Measurements from ENCODE around the gene PIK3CA.
A peak's percentile ranks its signal among the peaks of the same experiment; 100 is the strongest.
"Not testable (repeated sequence)": the region's sequence is repeated elsewhere in the genome, so short reads cannot be mapped to it uniquely, and the experiment has no call there.

Gene PIK3CA

DNA sequence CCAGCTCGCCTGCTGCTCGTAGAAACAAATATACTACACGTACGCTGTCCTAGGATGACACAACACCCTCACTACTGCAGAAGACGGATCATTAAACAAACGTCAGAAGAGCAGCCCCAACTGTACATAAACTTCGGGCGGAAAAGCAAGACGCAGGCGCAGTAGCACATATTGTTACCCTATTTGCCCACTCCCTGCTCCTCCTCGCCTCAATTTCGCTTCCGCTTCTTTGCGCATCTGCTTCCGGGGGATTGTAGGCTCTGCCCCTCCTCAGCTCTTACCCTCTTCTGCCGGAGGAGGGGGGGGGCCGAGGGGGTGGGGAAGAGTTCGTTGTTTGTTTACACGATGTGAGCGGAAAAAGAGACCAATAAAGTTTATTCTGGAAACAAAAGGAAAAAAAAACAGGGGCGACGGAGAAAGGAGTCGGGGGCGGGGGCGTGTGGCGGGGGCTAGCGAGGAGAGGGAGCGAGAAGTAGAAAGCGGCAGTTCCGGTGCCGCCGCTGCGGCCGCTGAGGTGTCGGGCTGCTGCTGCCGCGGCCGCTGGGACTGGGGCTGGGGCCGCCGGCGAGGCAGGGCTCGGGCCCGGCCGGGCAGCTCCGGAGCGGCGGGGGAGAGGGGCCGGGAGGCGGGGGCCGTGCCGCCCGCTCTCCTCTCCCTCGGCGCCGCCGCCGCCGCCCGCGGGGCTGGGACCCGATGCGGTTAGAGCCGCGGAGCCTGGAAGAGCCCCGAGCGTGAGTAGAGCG, at the start of gene PIK3CA:
PIK3CA (plus strand) TSS at position 485 of the 743 bp plus-strand sequence. CDS start 50,469 bp downstream, outside the sequence.
- peak; percentile 82 for DNase-seq

DNA sequence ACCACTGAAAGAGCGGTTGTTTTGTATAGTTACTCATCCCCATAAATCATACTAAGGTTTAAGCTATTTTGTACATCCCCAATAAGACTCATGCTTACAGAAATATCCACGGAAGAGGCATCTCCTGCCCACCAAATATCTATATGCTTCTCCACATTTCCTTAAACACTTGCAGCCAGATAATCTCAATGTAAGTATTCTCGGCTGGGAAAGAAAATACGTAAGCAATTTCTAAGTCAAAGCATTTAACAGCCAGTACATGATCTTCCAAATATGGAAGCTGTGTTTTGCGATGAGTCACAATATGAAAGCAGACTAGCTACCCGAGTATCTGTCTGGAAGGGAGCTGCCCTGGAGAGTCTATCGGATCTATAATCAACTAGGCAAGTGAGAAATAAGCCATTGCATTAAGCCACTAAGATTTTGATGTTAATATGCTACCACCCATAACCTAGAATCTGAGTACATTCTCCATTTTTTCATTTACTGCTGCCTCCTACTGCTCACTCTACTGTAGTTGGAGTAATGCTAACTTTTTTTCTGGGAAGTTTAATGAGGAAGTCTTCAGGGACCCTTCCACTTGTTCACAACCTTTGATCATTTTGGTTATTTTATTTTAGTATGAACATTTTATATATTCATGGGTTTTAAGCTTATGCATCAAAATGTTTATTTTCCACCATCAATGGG, 49.6 kb upstream of the PIK3CA start:
- no peak for DNase-seq

DNA sequence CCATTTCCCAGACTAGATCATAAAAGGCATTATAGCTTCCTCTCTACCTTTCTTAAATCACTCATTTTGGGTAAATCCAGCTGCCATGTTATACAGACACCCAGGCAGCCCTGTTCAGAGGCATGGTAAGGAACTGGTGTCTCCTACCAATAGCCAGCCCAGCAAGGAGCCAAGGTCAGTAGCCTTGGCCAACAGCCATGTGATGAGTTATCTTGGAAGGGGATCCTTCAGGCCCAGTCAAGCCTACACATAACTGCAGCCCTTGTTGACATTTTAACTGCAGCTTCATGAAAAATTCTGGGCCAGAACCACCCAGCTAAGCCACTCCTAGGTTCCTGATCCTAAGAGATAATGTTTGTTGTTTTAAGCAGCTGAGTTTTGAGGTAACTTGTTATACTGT, 47.5 kb upstream of the PIK3CA start:
- no peak for DNase-seq

DNA sequence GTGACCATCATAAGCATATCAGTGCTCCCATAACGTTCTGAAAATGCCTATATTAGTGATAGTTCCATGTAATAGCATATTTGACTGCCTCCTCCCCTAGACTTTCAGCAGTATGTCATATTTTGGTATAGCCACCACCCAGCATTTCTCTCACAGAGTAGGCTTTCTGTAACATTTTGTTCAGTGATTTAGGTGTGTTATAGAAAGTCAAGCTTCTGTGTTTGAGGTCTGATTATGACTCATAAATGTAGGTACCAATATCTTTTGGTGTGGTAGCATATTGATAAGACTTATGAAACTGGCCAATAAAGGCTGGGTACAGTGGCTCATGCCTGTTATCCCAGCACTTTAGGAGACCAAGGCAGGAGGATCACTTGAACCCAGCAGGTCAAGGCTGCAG, 42.3 kb upstream of the PIK3CA start:
- no peak for DNase-seq

DNA sequence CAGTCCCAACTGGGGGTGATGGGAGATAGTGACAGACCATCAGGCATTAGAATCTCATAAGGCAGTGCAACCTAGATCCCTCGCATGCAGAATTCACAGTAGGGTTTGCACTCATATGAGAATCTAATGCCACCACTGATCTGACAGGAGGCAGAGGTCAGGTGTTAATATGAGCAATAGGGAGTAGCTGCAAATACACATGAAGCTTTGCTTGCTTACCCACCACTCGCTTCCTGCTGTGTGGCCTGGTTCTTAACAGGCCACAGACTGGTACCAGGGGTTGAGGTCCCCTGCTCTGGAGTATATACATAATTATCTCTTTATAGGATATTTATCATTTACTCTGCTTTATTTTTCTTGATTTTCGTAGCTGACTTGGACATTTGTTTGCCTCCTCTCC, 40.5 kb upstream of the PIK3CA start:
- no peak for DNase-seq

DNA sequence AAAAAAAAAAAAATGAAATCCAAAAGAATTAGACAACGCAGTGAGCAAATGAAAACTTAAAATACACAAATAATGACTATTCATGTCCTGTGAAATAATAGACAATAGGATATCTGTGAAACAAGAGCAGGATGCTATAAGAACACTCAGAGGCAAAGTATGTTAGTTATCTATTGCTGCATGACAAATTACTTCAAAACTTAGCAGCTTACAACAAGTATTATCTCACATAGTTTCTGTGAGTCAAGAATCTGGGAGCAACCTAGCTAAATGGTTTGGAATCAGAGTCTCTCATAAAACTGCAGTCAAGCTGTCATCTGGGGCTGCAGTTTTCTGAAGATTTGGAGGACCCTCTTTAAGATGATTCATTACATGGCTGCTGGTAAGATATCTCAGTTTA, 40.1 kb upstream of the PIK3CA start:
- no peak for DNase-seq

DNA sequence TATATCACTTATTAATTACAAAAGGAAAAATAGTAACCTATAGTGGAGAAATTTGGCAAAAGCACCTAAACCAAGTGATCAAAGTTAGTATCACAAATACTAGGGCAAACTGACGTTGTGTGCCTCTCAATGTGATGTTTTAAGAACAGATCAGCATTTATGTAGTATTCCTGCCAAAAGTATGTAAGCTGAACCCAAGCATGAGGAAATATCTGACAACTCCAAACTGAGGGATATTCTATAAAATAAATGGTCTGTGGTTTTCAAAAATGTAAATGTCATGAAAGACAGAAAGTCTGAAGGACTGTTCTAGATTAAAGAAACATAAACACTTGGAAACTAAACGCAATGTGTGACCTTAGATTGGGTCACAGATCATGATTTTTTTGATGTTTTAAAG, 34.3 kb upstream of the PIK3CA start:
- DNase-seq, result no peak

DNA sequence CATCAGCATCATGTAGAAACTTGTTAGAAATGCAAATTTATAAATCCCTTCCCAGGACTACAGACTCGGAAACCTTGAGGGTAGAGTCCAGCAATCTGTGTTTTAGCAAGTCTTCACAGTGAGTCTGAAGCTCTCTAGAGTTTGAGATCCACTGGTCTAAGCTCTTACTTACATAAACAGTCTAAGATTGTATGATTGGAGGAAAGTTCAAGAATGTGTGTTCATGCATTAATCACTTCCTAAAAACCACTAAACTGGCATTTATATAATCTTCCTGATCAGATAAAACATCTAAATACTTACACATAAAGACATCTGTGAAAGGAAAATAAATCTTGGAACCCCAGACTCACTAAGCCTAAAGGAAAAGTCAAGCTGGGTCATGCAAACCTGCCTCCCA, 32.7 kb upstream of the PIK3CA start:
- DNase-seq, result not testable (repeated sequence)

DNA sequence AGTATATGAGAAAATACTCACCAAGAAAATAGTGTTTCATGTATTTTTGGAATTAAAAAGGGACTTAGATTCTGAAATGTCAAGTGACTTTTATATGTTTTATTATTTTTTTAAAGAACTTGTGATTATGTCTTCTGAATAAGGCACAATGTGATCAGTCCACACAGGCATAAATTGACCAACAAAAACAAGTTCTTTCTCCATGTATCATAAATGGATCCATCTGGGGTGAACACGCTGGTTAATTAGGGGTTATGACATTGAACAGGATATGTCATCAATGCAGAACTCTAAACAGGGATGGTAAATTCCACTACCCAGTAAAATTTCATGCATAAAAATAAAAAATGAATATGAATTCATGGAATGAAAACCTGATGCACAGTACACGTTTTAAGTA, 31.3 kb upstream of the PIK3CA start:
- DNase-seq, result no peak

DNA sequence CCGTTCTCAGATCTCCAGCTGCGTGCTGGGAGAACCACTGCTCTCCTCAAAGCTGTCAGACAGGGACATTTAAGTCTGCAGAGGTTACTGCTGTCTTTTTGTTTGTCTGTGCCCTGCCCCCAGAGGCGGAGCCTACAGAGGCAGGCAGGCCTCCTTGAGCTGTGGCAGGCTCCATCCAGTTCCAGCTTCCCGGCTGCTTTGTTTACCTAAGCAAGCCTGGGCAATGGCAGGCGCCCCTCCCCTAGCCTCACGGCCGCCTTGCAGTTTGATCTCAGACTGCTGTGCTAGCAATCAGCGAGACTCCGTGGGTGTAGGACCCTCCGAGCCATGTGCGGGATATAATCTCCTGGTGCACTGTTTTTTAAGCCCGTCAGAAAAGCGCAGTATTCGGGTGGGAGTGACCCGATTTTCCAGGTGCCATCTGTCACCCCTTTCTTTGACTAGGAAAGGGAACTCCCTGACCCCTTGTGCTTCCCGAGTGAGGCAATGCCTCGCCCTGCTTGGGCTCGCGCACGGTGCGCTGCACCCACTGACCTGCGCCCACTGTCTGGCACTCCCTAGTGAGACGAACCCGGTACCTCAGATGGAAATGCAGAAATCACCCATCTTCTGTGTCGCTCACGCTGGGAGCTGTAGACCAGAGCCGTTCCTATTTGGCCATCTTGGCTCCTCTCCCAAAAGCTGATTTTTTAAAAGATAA, 15.8 kb upstream of the PIK3CA start:
- not testable (repeated sequence) for DNase-seq

DNA sequence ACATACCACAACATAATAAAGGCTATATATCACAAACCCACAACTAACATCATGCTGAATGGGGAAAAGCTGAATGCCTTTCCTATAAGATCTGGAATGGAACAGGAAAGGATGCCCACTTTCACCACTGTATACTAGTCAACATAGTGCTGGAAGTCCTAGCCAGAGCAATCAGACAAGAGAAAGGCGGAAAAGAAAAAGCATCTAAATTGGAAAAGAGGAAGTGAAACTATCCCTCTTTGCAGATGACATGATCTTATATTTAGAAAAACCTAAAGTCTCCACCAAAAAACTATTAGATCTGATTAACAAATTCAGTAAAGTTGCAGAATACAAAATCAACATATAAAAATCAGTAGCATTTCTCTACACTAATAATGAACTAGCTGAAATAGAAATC, 14.6 kb upstream of the PIK3CA start:
- DNase-seq, result no peak

DNA sequence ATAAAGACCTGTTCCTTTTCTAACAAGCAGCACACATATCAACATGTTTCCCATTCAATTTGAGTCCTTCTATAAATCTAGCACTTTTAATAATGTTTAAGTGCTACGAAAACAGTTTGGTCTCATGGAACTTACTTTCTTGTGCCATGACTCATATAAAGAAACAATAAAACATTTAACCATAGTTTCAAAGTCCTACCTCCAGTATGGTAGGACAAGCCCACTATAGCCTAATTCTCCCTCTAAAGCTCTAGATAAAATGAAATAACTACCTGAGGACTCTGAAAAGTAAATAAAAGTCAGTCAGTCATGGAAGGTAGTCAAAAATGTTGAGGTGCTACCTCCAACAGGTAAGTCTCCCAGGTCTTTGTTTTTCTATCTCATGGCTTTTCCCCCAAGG, 12.0 kb upstream of the PIK3CA start:
- DNase-seq, result no peak

DNA sequence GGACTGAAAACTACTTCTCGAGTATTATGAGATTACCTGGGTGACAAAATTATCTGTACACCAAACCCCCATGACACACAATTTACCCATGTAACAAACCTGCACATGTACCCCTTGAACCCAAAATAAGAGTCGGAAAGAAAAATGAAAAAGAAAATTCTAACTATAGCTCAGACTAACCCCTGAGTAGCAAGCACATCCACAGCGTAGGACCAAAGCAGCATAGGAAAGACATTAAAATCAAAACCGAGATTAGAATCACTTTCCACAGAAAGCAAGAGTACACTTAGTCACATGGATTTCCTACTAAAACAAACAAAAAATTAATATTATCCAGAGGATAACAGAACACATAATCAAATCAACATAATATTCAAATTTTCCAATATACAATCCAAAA, 6.3 kb upstream of the PIK3CA start:
- DNase-seq, result no peak

DNA sequence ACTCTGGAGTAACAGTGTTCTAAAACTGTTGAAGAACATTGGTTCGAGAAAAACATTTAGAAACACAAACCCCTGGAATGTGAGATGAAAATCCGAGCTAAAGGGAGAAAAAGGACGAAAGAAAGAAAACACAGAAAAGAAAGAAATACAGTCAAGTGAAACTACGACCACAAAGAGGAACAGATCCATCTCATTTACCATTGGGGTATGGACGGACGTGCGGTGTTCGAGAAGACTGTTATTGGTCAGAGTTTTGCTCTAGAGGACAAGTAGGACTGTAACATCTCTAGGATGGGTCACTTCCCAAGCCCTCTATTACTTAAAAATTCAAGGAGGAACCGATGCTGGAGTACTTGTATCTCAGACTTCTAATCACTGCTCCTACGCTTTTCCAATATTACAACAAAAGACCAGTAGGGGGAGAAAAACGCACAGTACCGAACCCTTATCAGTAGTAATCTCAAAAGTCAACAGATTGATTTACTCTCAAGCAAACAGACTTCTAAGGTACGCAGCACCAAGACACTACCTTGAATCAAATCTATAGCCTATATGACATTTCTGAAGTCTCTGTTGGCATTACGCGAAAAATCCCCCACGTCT, 1.1 kb upstream of the PIK3CA start:
- DNase-seq, result no peak

DNA sequence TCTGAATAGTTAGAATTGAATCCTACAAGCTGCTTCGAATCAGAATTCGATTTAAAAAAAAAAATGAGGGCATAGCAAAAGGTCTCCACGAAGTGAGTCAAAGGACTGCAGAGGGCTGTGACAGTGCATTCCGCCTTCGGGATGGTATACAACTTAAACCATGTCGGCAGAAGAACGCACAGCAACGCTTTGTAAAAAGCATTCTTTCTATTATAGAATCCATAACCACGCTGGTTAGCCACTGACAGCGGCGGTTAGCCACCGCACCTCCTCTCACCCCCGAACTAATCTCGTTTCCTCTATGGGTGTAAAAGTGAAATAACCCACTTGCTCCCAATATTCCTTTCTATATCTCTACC, 664 bp upstream of the PIK3CA start:
- DNase-seq, result peak; percentile 74

DNA sequence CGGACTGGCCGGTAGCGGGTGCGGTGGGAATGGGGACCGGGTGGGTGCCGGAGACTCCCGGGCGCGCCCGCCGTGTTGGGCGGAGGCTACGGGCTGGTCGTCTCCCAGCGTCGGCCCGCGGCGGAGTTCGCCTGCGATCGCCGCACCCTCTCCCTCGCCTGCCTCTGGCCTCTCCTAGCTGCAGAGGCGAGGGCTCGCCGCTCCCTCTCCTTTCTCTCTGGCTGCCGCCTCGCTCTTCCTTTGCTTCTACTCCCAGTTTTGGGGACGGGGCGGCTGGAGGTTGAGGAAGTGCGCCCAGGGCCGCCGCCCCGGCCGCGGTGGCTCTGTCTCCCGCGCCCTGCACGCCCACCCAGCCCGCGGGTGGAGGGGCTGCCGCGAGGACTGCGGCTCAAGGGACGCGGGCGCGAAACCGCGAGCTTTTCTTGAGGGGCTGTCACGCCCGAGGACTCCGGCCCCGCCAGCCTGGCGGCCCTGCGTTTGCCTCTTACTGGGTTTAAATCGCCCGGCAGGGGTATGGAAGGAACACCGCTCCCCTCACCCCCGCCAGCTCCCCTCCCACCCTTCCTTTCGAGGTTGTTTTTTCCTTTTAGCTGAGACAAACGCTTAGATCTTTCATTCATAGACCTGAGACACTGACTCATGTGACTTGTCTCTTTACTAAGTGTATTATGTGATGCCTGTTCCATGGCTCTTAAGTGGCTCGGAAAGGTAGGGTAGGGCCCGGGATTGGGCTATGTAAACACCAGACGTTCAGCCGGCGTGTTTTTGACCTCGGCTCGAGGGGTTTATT, 654 bp downstream of the PIK3CA start:
- peak; percentile 63 for DNase-seq

DNA sequence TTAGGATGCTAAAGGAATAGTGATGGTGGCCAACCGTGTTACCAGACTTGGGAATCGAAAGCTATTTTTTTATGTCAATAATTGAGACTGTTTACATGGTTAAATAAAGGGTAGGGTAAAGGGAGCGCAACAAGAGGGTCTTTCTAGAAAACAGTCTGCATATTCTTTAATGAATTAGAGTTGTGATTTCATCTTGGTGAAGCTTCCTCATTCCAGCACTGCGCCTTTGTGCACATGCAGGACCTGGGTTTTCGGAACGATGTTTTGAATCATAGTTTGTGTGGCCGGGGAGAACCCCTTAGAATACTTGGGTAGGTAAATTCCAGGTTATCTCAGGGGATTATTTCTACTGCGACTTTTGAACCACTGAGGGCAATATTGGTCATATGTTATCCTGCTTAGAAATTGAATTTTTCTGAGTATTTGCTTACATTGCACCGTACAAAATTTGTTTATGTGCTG, 1.3 kb downstream of the PIK3CA start:
- no peak for DNase-seq

DNA sequence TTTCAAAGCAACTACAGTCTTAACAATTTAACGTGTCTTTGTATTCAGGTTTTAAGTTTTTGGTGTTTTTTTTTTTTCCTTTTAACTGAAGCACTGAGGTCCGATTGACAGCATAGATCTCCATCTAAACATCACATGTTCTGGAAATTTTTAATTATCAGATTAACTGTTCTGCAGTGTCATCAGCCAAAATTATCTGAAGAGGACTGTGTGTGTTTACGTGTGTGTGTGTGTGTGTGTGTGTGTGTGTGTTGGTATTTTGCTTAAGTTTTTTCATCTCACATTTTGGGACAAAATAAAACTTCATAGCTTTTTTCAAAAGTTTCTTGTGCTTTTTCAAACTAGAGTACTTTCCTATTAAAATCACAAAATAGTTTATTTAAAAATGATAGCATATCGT, 1.8 kb downstream of the PIK3CA start:
- no peak for DNase-seq

DNA sequence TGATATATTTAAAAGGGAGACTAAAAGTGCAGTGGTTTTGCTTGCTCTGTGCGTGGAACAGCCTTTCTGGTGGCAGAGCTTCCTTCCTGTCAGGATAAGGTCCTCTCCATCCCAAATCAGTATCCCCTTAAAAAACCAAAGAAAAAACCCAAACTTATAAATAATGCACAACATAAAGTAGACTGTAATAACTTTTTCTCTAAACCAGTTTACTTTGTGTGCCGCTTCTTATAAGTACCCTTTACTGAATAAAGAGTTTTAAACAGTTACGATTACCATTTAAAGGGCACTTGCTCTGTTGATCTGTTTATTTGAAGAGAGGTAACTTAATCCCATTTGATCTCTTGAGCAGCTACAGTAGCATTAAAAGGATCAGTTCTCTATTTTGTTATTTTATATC, 2.5 kb downstream of the PIK3CA start:
- no peak for DNase-seq

DNA sequence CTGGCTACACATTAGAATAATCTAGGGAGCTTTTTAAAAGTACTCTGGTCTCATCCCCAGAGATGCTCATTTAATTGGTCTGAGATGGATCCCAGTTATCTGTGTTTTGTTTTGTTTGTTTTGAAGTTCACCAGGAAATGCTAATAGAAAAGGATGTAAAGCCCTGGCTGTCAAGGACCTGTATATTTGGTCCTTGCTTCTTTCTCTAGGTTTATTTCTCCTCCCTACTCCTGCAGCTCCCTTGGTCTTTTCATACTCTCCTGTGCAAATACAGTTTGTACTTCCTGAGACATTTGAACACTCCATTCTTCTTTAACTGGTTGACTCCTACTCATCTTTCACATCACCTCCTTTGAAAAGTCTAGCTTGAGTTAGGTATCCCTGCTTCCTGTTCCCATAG, 3.3 kb downstream of the PIK3CA start:
- no peak for DNase-seq

DNA sequence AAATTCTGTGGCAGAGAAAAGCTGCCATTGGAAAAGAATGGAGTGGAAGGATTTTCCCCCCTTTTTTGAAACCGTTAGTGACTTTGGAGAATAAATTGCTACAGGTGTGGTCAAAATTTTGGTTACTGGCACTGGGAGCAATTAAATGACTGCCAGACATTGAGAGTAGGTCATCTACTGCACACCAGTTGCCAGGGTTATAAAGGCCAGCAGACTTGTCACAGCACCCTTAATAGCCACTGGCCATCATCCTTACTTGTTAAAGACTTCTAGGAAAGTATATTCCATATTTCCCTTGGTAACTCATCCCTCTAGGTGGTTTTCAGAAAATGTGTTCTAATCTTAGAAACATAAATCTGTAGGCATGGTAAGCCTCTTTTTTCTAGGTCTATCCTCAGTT, 8.0 kb downstream of the PIK3CA start:
- DNase-seq, result no peak

DNA sequence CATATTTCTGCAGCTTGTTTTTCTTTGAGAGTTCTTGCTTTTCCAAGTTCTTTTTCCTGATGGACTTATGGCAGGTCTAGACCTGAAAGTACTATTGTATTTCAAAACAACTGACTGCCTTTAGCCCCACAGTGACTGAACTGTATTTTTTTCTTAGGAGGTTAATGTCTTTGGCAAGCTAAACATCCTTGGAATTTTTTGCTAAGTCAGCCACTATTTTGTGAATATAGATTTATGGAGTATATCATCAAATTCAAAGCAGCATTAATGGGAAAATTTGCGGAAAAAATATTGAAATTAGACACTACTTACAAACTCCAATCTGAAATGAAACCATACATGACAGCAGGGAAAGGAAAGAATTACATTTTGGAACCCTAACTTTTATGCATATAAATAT, 8.6 kb downstream of the PIK3CA start:
- DNase-seq, result no peak

Data from activated CD4-positive, CD25-positive, alpha-beta regulatory T cell treated with anti-CD3 and anti-CD28 coated beads, Interleukin-2, amount 50 U/mL, for 72 hours (primary cell).